Skin epidermis (tissue), 12 donors: ENCODE results near the gene MAP3K10.
"Not testable (repeated sequence)": the region's sequence is repeated elsewhere in the genome, so short reads cannot be mapped to it uniquely, and the experiment has no call there.

ENCODE experiments used
- H3K27ac ChIP-seq, 21 experiments: fragments of 200-600 bp; sonication (generic) in 11 of 21; one replicate each; pipeline ENCODE4 v1.5.0; 2020; ENCODE audit warnings: mild to moderate bottlenecking in 3 of 21, inconsistent platforms in 2 of 21, moderate library complexity in 2 of 21
- H3K4me3 ChIP-seq, 7 experiments: fragments of 200-600 bp; sonication (generic) in 2 of 7; one replicate each; pipeline ENCODE4 v1.5.0; 2020; ENCODE audit warnings: inconsistent platforms in 2 of 7, mild to moderate bottlenecking in 2 of 7, moderate library complexity in 1 of 7

Gene MAP3K10

DNA sequence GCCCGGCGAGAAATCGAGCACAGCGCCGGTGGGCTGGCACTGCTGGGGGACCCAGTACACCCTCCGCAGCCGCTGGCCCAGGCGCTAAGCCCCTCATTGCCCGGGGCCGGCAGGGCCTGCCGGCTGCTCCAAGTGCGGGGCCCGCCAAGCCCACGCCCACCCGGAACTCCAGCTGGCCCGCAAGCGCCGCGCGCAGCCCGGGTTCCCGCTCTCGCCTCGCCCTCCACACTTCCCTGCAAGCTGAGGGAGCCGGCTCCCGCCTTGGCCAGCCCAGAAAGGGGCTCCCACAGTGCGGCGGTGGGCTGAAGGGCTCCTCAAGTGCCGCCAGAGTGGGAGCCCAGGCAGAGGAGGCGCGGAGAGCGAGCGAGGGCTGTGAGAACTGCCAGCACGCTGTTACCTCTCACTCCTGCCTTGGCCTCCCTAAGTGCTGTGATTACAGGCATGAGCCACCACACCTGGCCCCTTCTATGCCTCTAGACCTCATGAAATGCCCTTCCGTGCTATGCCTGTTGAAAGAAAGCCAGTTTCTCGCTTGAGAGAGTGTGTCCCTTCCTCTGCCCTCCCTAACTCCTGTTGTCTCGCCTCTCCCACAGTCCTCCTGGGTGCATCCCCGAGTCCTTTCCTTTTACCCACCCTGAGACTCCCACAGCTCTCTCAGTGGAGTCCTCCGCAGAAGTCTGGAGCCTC is 20.8 kb upstream of the MAP3K10 start:
- H3K4me3 ChIP-seq, H3K27ac ChIP-seq: not testable (repeated sequence)

GRCh38 chr19:40171293-40171692 is 19.9 kb upstream of the MAP3K10 start:
- not testable (repeated sequence) for H3K4me3 ChIP-seq, H3K27ac ChIP-seq

DNA sequence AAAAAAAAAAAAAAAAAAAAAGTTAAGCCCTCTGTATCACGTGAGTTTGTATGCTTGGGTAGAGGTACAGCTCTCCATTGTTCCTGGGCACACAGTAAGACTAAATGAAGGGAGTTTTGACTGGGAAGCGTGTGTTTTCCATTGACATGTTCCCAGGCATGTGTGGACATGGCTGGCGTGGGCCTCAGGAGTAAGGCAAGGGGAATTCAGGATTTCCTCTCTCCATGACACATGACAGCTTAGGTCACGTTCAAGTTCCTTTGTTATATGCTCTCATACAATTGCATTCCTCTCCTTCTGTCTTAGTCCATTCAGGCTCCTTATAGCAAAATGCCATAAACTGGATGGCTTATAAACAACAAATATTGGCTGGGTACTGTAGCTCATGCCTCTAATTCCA is 17.1 kb upstream of the MAP3K10 start:
- Histone ChIP-seq H3K27ac (no peak overlapping the region), H3K4me3 (no peak overlapping the region)

- Histone ChIP-seq H3K27ac (no peak overlapping the region), H3K4me3 (no peak overlapping the region)
These were observed 15.4 kb upstream of the MAP3K10 start for GRCh38 chr19:40175820-40176219.

- Histone ChIP-seq H3K4me3 (no peak overlapping the region), H3K27ac (no peak overlapping the region)
These were observed 13.7 kb upstream of the MAP3K10 start for GRCh38 chr19:40177286-40178070.

DNA sequence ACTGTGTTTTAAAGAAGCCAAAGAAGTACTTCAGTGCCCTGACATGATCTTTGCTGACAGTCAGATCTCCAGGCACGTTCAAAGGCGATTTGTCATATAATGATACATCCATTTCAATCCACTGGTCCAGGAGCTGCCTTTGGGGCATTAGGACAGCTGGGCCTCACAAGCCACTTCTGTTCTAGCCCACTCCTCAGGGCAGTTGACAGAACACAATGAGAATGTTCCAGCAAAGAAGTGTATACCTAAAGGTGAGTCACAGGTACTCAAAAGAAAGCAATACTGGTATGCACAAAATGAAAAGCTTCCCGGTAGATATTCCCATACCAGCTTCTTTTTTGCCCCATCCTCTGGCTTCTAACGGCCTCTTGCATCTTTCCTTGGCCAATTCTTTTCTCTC is 12.5 kb upstream of the MAP3K10 start:
- H3K27ac ChIP-seq = no peak overlapping the region
- H3K4me3 ChIP-seq = no peak overlapping the region

DNA sequence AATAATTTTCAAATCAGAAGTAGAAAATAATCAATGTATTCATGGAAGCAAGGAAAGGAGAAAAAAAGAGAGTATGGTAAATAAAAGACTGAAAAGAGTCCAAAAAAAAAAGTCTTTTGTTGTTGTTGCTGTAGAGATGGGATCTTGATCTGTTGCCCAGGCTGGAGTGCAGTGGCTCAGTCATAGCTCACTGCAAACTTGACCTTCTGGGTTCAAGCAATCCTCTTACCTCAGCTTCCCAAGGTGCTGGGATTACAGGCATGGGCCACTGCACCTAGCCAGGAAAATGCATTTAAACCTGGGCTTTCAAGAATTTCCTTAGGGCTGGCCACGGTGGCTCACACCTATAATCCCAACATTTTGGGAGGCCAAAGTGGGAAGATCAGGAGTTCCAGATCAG is 7.0 kb upstream of the MAP3K10 start:
- H3K27ac ChIP-seq = no peak overlapping the region
- H3K4me3 ChIP-seq = no peak overlapping the region

GRCh38 chr19:40191836-40192646 is 815 bp downstream of the MAP3K10 start:
- Histone ChIP-seq H3K4me3 (peak overlapping the region; percentile 63 to 98 (median 94)), H3K27ac (peak overlapping the region in 18 of 21 experiments; percentile 33 to 98 (median 90))

- Histone ChIP-seq H3K27ac (no peak overlapping the region), H3K4me3 (no peak overlapping the region)
These were observed 1.7 kb downstream of the MAP3K10 start for GRCh38 chr19:40192758-40193586.

GRCh38 chr19:40193587-40193849 is 2.3 kb downstream of the MAP3K10 start:
- H3K4me3 ChIP-seq = no peak overlapping the region

DNA sequence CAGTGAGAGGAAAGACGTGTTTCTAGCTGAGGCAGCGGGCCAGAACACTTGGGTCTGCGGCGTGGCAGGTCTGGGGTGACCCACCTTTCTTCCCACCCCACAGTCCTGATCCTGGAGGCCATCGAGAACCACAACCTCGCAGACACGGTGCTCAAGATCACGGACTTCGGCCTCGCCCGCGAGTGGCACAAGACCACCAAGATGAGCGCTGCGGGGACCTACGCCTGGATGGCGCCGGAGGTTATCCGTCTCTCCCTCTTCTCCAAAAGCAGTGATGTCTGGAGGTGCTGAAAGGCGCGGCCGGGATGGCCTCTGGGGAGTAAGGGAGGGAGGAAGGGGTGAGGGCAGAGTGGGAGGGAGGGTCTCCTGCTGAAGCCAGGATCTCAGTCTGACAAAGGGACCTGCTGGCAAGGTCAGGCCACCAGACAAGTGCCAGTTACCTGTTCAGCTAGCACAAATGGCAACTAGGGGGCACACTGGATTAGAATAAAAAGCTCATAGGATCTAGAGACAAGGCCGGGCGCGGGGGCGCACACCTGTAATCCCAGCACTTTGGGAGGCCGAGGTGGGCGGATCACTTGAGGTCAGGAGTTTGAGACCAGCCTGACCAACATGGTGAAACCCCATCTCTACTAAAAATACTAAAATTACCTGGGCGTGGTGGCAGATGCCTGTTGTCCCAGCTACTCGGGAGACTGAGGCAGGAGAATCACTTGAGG is 7.2 kb downstream of the MAP3K10 start:
- H3K27ac ChIP-seq = no peak overlapping the region
- H3K4me3 ChIP-seq = no peak overlapping the region

More at GRCh38 chr19:40193587-40193849, 2.3 kb downstream of the MAP3K10 start:
- no peak overlapping the region for H3K27ac ChIP-seq

- no peak overlapping the region for H3K27ac ChIP-seq
- H3K4me3 ChIP-seq = no peak overlapping the region
These were observed 9.3 kb downstream of the MAP3K10 start for GRCh38 chr19:40200341-40201099.

DNA sequence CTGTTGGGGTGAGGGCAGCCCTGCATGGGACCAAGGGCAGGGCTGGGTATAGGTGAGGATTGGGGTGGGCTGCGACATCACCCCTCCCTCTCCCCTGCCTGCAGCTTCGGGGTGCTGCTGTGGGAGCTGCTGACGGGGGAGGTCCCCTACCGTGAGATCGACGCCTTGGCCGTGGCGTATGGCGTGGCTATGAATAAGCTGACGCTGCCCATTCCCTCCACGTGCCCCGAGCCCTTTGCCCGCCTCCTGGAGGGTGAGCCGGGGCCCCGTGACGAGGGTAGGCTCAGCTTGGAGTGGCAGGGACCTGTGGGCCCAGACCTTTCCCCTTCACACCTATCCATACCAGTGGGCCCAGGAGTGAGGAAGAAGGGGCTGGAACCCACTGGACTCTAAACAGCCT is 13.2 kb downstream of the MAP3K10 start:
- Histone ChIP-seq H3K27ac (no peak overlapping the region), H3K4me3 (no peak overlapping the region)

DNA sequence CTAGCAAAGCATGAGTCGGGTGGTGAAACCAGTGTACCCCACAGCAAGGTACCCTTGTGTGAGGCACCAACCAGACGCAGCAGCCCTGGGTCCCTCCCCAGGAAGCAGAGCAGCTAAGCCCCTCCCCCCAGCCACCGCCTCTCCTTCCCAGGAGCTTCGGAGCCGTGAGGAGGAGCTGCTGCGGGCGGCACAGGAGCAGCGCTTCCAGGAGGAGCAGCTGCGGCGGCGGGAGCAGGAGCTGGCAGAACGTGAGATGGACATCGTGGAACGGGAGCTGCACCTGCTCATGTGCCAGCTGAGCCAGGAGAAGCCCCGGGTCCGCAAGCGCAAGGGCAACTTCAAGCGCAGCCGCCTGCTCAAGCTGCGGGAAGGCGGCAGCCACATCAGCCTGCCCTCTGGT is 14.5 kb downstream of the MAP3K10 start:
- no peak overlapping the region for H3K4me3 ChIP-seq
- no peak overlapping the region for H3K27ac ChIP-seq

DNA sequence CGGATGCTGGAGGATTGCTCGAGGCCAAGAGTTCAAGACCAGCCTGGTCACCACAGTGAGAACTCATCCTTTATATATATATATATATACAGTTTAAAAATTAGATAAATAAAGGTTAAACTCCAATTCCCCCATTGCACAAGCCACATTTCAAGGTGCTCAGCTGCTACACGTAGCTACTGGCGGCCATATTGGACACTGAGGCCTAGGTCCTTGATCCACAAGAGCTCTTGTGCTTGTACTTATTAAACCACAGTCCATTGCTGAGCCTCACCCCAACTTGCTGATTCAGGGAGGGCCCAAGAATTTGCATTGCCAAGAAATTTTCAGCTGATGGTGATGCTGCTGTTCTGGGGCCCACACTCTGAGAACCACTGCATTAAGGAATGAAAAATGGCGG is 17.4 kb downstream of the MAP3K10 start:
- Histone ChIP-seq H3K27ac (no peak overlapping the region), H3K4me3 (no peak overlapping the region)

DNA sequence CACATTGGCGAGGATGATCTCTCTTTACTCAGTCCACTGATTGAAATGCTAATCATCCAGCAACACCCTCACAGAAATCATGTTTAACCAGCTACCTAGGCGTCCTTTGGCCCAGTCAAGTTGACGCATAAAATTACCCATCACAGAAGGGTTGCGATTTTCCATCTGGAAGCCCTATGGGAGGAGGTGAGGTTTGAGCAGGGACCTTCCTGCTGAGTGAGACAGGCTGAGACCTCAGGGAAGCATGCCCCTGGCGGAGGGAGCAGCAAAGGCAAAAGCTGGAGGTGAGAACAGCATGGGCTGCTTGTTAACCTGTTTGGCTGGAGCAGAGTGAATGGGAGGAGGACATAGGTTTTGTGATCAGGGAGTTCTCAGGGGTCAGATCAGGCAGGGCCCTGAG is 19.7 kb downstream of the MAP3K10 start:
- Histone ChIP-seq H3K4me3 (no peak overlapping the region), H3K27ac (no peak overlapping the region)

- Histone ChIP-seq H3K4me3 (no peak overlapping the region), H3K27ac (no peak overlapping the region)
These were observed 22.1 kb downstream of the MAP3K10 start for GRCh38 chr19:40213251-40213829.

DNA sequence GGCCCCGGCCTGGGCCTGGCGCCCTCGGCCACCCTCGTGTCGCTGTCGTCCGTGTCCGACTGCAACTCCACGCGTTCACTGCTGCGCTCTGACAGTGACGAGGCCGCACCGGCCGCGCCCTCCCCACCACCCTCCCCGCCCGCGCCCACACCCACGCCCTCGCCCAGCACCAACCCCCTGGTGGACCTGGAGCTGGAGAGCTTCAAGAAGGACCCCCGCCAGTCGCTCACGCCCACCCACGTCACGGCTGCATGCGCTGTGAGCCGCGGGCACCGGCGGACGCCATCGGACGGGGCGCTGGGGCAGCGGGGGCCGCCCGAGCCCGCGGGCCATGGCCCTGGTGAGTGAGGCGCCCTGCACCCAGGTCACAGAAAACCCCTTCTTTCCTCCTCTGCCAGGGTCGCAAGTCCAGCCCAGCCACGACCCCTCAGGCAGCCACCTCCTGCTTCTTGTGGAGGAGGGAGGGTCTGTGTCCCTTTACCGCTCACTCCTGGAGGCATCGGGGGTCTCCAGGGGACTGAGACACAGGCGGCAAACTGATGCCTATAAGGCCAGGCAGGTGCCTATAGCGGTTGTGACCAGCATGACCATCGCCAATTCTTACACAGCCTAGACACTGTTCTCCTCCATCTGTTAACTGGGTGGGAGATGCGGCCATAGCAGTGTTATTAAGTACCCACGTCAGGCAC is 22.8 kb downstream of the MAP3K10 start:
- H3K27ac ChIP-seq = no peak overlapping the region
- H3K4me3 ChIP-seq = no peak overlapping the region
